HUES48 (cell line): Measurements from ENCODE around the gene ORM1.
"Not testable (repeated sequence)": the region's sequence is repeated elsewhere in the genome, so short reads cannot be mapped to it uniquely, and the experiment has no call there.

ENCODE experiments used
- H3K27ac ChIP-seq: one replicate; pipeline ENCODE4 v1.7.0; 2013; ENCODE audit warnings: low read depth, low read length, inconsistent platforms
- H3K27me3 ChIP-seq: 2 replicates; pipeline ENCODE4 v1.6.1; 2013; ENCODE audit warnings: mild to moderate bottlenecking, low read length; ENCODE audit not compliant: control insufficient read depth, insufficient read depth
- H3K36me3 ChIP-seq: 2 replicates; pipeline ENCODE4 v1.6.1; 2013; ENCODE audit warnings: low read length; ENCODE audit not compliant: control insufficient read depth, insufficient read depth
- H3K4me1 ChIP-seq: 2 replicates; pipeline ENCODE4 v1.6.1; 2013; ENCODE audit warnings: mild to moderate bottlenecking, low read length; ENCODE audit not compliant: control insufficient read depth, insufficient read depth
- H3K4me3 ChIP-seq: 2 replicates; pipeline ENCODE4 v1.5.1; 2013; ENCODE audit warnings: mild to moderate bottlenecking, low read depth, low read length
- H3K9ac ChIP-seq: 2 replicates; pipeline ENCODE4 v1.6.1; 2013; ENCODE audit warnings: mild to moderate bottlenecking, low read depth, low read length, moderate library complexity
- H3K9me3 ChIP-seq: 2 replicates; pipeline ENCODE4 v1.6.1; 2013; ENCODE audit warnings: low read length; ENCODE audit not compliant: control insufficient read depth, insufficient read depth

ORM1 gene

DNA sequence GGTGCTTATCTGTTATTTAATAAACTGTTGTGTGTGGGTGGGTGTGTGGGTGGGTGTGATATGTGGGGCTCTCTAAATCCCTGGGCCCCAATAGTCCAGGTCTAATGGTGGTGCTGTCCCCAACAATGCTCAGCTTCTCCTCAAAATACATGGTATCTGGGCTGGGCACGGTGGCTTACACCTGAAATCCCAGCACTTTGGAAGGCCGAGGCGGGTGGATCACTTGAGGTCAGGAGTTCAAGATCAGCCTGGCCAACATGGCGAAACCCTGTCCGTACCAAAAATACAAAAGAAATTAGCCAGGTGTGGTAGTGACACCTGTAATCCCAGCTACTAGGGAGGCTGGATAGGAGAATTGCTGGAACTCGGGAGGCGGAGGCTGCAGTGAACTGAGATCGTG, 4.5 kb upstream of the ORM1 start:
- no peak overlapping the region for H3K9ac ChIP-seq
- H3K9me3 ChIP-seq = no peaks in the 10 kb centered on the region
- H3K27ac ChIP-seq = no peak overlapping the region
- no peaks in the 10 kb centered on the region for H3K4me1 ChIP-seq
- no peaks in the 10 kb centered on the region for H3K36me3 ChIP-seq
- no peaks in the 10 kb centered on the region for H3K27me3 ChIP-seq
- H3K4me3 ChIP-seq = no peak overlapping the region

DNA sequence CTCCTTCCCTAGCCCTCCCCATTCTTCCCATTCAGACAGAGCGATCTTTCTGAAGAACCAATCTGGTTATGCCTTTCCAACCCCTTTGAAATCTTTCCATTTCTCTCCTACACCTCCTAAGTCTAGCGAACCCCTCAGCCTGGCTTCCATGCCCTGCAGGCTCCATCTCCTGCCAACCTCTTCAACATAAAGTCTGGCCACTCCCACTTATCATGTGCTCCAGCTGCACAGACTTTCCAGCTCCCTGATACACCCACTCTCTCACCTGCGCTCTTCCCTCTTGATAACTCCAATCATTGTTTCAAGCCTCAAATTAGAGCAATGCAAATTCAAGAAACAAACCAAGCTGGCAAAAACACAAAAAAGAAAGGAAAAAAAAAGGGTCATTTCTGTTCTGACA, 3.8 kb upstream of the ORM1 start:
- H3K4me1 ChIP-seq = no peaks in the 10 kb centered on the region

DNA sequence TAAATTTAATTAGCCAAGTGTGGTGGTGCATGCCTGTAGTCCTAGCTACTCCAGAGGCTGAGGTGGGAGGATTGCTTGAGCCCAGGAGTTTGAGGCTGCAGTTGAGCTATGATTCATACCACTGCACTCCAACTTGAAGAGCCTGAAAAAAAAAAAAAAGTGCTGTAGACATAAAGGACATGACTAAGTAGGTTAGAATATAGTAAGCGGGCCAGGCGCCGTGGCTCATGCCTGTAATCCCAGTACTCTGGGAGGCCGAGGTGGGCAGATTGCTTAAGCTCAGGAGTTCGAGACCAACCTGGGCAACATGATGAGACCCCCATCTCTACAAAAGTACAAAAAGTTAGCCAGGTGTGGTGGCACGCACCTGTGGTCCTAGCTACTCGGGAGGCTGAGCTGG, 2.2 kb upstream of the ORM1 start:
- H3K27ac ChIP-seq, H3K9ac ChIP-seq, H3K9me3 ChIP-seq, H3K4me3 ChIP-seq, H3K36me3 ChIP-seq, H3K4me1 ChIP-seq, H3K27me3 ChIP-seq: not testable (repeated sequence)

More for the DNA sequence above, 3.8 kb upstream of the ORM1 start:
- Histone ChIP-seq H3K36me3 (no peaks in the 10 kb centered on the region), H3K27ac (no peak overlapping the region), H3K9ac (no peak overlapping the region), H3K27me3 (no peaks in the 10 kb centered on the region), H3K9me3 (no peaks in the 10 kb centered on the region), H3K4me3 (no peak overlapping the region)

DNA sequence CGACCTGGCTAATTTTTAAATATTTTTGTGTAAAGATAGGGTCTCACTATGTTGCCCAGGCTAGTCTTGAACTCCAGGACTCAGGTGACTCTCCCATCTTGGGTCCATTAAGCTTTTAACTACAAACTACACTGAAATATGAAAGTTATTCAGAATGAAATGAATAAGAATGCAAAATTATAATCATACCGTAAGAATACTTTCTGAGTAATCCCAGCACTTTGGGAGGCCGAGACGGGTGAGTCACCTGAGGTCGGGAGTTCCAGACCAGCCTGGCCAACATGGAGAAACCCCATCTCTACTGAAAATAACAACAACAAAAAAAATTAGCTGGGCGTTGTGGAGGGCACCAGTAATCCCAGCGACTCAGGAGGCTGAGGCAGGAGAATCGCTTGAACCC, 1.1 kb upstream of the ORM1 start:
- Histone ChIP-seq H3K36me3 (no peaks in the 10 kb centered on the region), H3K27me3 (no peaks in the 10 kb centered on the region), H3K9me3 (no peaks in the 10 kb centered on the region), H3K27ac (no peak overlapping the region), H3K4me1 (no peaks in the 10 kb centered on the region), H3K9ac (no peak overlapping the region), H3K4me3 (no peak overlapping the region)

DNA sequence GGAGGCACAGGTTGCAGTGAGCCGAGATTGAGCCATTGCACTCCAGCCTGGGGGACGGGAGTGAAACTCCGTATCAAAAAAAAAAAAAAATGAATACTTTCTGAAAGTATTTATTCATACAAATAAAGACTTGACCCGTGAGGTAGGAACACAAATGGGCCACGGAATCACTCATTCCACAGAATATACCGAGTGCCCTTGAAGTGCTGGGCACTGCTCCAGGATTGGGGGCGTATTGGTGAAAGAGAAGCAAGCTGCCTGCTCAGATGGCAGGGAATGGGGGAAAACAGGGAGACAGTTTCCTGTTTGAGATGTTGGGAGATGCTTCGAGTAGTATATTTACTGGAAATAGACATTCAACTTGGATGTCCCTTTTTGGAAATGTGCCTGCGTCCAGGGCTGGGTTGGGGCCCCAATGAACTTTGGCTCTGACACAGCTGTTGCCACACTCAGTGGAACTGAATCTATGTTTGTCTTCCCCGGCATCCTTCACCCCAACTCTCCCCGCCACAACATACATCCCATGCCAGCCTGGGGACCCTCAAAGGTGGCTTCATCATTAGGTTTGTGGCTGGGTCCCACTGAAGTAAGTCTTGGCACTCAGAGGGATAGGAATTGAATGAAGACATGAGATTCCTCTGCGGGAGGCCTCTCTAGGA, 609 bp upstream of the ORM1 start:
- not testable (repeated sequence) for H3K4me1 ChIP-seq, H3K27me3 ChIP-seq, H3K9me3 ChIP-seq, H3K27ac ChIP-seq, H3K4me3 ChIP-seq, H3K36me3 ChIP-seq, H3K9ac ChIP-seq

DNA sequence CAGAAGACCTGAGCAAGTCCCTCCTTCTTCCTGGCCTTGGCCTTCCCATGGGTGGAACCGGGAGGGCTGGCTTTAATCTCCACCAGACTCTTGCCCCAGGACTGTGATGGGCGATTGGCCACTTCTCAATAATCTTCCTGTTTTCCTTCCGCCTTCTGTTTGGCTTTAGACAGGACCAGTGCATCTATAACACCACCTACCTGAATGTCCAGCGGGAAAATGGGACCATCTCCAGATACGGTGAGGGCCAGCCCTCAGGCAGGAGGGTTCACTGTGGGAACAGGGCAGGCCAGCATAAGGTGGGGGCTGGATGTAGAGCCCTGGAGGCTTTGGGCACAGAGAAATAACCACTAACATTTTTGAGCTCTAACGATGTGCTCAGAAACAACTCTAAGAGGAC, 951 bp downstream of the ORM1 start:
- H3K4me1 ChIP-seq, H3K27me3 ChIP-seq, H3K4me3 ChIP-seq, H3K9me3 ChIP-seq, H3K9ac ChIP-seq, H3K27ac ChIP-seq, H3K36me3 ChIP-seq: not testable (repeated sequence)

DNA sequence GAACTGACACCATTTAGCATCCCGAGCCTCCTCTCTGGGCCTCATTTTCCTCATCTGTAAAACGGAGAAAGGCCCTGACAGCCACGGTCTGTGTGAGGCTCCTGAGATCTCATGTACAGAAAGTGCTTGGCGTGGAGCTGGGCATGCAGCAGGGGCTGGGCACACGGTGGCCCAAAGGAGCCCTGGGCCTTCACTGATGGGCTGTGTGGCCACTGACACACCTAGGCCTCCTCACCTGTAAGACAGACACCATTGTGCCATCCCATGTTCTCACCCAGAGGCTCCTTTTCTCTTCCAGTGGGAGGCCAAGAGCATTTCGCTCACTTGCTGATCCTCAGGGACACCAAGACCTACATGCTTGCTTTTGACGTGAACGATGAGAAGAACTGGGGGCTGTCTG, 1.6 kb downstream of the ORM1 start:
- Histone ChIP-seq H3K36me3 (no peaks in the 10 kb centered on the region), H3K27me3 (no peaks in the 10 kb centered on the region), H3K27ac (no peak overlapping the region), H3K9ac (no peak overlapping the region), H3K9me3 (no peaks in the 10 kb centered on the region), H3K4me3 (no peak overlapping the region), H3K4me1 (no peaks in the 10 kb centered on the region)

DNA sequence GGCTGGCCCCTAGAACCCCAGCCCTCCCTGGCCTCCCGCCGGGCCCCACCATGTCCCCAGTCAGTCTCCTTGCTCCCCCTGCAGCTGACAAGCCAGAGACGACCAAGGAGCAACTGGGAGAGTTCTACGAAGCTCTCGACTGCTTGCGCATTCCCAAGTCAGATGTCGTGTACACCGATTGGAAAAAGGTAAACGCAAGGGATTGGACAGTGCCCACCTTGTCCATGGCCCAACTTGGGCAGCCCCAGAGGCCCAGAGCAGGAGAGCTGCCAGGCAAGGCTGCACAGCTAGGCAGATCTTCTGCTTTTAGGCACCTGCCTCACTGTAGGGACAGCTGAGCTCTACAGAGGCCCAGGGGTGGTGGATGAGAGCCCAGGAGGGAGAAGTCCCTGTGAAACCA, 2.1 kb downstream of the ORM1 start:
- H3K4me3 ChIP-seq, H3K27ac ChIP-seq, H3K4me1 ChIP-seq, H3K36me3 ChIP-seq, H3K9me3 ChIP-seq, H3K9ac ChIP-seq, H3K27me3 ChIP-seq: not testable (repeated sequence)

DNA sequence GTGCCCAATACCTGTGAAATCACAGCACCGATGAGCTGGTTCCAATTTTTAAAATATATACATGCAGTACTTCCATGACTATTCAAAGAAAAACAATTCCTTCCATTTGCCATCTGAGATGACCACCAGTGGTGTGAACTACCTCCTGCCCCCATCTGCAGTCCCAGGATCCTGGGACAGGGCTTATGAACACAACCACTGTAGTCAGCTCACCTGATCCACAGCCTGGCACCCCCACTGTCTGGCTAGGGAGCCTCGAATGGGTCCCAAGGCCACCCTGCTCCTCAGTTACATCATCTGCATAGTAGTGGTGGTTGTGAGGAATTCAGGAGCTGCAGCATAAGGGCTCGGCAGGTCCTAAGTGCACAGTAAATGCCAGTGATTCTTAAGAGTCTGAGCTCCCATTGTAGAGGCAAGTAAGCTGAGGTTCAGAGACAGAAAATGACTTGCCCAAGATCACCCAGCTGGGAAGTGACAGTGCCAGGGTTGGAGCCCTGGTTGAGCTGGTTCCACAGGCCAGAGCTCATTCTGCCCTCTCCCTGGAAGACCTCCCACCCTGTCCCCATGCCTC, 2.9 kb downstream of the ORM1 start:
- H3K9ac ChIP-seq, H3K36me3 ChIP-seq, H3K4me1 ChIP-seq, H3K9me3 ChIP-seq, H3K4me3 ChIP-seq, H3K27me3 ChIP-seq, H3K27ac ChIP-seq: not testable (repeated sequence)

DNA sequence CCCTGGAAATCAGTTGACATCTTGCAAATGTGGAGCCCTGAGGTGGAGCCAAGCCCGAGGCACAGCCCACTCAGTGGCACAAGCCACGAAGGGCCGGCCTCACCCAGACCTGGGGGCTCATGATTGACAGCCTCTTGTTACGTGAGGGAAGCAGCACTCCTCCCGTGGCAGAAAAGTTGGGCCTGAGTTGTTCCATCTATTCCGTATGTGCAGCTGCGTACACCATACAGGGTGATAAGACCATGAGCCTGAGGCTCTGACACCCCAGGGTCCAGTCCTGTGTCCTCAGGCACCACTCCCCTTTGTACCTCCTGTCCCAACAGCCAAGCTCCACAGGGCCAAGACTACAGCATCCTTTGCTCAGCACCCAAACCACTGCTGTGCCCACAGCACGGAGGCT, 4.9 kb downstream of the ORM1 start:
- H3K36me3 ChIP-seq = no peaks in the 10 kb centered on the region
- no peak overlapping the region for H3K9ac ChIP-seq
- no peaks in the 10 kb centered on the region for H3K27me3 ChIP-seq
- no peaks in the 10 kb centered on the region for H3K9me3 ChIP-seq
- no peak overlapping the region for H3K4me3 ChIP-seq
- no peaks in the 10 kb centered on the region for H3K4me1 ChIP-seq
- no peak overlapping the region for H3K27ac ChIP-seq

DNA sequence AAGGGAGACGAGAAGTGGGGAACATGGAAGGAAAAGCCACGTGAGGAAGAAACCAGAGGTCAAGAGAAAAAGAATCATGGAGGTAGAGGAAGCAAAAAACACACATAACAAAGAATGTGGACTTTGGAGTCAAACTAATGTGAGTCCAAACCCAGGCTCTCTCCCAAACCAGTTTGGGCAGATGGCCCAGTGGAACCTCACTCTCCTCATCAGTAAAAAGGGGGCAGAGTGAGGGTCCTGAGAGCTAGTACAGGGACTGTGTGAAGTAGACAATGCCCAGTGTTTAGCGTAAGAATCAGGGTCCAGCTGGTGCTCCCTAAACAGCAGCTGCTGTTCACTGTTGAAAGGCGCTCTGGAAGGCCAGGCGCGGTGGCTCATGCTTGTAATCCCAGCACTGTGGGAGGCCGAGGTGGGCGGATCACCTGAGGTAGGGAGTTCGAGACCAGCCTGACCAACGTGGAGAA, 5.5 kb downstream of the ORM1 start:
- H3K36me3 ChIP-seq, H3K9ac ChIP-seq, H3K9me3 ChIP-seq, H3K4me3 ChIP-seq, H3K27me3 ChIP-seq, H3K27ac ChIP-seq, H3K4me1 ChIP-seq: not testable (repeated sequence)
